GM18526 (cell line): ENCODE data around the gene PNMT.

Source experiments
- POLR2A ChIP-seq: IDR thresholded peaks from 3 replicates; pipeline ENCODE4 v1.6.1; 2011; ENCODE audit not compliant: insufficient read length; ENCODE audit errors: extremely low read depth

The PNMT gene

DNA sequence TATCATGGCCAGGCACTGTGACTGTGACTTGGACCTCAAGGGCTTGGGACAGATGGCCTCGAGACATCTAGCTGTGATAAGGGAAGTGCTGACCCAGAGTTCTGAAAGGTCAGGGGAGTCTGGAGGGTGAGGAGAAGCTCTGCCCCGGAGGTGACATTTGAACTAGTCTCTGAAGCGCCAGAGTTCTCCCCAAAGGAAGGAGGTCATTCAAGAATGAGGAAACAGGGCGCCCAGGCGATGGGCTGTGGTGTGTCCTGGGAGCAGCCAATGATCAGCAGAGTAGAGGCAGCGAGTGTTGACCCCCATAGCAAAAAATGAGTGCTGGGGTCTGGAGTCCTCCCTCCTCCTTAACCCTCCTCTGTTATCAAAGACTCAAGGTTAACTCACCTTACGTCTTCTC is 26.4 kb upstream of the PNMT start:
- no peak for TF ChIP-seq POLR2A

DNA sequence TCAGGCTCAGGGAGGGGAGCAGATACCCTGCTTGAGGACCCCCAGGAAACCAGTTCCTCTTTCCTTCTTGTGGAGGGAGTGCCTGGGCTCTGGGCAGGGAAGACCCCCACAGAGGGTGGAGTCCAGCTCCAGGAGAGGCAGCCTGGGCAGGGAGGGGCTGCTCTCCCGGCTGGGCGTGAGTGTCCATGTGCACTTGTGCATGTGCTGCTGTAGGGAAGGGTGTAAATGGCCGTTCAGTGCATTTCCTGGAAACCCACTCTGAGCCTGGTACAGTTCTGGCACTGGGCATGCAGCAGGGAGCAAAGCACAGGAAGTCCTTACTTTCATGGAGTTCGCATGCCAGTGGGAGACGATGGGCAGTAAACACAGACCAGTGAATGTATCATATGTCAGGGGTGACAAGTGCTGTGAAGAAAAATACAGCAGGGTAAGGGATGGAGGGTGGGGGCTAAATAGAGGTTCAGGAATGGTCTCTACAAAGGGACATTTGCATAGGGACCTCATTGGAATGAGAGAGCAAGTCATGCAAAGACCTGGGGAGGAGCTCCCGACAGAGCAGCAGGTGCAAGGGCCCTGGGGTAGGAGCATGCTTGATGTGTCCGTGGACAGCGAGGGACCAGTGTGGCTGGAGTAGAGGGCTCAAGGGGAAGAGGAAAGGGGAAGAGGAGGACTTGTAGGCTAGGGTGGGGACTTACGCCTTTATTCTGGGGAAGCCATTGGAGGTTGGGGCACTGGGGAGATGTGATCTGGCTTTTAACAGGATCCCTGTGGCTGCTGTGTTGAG is 25.8 kb upstream of the PNMT start:
- TF ChIP-seq POLR2A: no peak

DNA sequence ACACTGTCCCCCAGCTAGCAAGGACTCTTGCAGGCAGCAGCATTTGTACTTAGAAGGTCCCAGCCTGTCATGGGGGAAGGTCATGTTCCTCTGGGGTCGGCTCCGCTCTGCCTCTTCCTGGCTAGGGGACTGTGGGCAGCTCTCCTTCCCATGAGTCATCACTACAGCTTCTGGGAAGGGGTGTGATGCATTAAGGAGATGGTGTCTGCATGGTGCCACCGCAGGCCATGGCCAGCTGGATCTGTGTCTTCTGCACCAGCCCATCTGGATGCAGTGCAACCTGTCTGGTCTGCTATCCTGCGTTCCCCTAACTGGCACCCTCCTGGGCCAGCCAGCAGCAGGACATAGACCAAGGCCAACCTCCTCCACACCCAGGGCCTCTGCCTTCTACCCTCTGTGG is 25.0 kb upstream of the PNMT start:
- no peak for TF ChIP-seq POLR2A

GRCh38 chr17:39647256-39647655 is 21.0 kb upstream of the PNMT start:
- no peak for TF ChIP-seq POLR2A

GRCh38 chr17:39648616-39649366 is 19.5 kb upstream of the PNMT start:
- no peak for TF ChIP-seq POLR2A

DNA sequence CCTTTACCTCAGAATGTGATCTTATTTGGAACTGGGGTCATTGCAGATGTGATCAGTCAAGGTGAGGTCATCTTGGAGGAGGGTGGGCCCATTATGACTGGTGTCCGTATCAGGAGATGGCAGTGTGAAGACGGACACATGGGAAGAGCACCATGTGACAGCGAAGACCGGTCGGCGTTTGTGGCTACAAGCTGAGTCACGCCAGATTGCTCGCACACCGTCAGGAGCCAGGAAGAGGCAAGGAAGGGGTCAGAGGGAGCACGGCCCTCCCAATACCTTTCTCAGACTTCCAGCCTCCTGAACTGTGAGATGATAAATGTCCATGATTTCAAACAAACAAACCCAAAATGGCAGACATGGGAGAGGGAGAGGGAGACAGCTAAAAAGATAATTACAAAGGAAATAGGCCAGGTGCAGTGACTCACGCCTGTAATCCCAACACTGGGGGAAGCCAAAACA is 18.1 kb upstream of the PNMT start:
- TF ChIP-seq POLR2A: no peak

- no peak for TF ChIP-seq POLR2A
Measured at GRCh38 chr17:39651923-39652586, 16.2 kb upstream of the PNMT start.

- no peak for TF ChIP-seq POLR2A
Measured at GRCh38 chr17:39652587-39653315, 15.5 kb upstream of the PNMT start.

DNA sequence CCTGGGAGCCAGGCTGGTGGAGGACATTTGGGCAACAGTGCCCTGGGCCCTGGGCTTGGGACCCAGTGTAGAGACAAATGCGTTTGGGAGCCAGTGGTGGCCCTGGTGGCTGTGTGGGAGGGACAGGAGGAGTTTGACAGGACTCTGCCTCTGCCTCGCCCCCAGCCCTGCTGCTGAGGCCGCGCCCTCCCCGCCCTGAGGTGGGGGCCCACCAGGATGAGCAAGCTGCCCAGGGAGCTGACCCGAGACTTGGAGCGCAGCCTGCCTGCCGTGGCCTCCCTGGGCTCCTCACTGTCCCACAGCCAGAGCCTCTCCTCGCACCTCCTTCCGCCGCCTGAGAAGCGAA is 15.0 kb upstream of the PNMT start:
- TF ChIP-seq POLR2A: no peak

DNA sequence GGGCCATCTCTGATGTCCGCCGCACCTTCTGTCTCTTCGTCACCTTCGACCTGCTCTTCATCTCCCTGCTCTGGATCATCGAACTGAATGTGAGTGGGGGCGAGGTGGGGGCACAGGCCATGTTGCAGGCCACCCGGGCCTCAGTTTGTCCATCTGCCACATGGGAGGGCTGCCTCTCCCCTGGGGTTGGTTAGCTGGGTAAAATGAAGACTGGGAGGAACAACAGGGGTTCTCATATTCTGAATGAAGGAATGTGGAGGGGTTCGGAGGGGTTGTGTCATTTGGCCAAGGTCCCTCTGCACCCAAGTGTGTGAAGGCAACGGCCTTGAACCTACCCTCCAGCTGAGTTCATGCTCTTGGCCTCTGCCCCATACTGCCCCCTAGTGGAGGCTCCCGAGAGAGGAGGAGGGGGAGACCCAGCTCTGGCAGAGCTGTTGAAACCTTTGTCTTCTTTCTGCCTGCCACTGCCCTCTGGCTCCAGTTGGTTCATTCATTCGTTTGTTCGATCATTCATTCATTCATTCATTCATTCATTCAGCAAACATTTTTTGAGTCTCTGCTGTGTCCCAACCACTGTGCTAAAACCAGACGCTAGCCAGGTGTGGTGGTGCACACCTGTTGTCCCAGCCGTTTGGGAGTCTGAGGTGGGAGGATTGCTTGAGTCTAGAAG is 14.5 kb upstream of the PNMT start:
- no peak for TF ChIP-seq POLR2A

- TF ChIP-seq POLR2A: no peak
Measured at GRCh38 chr17:39655105-39655504, 13.1 kb upstream of the PNMT start.

- TF ChIP-seq POLR2A: no peak
Measured at GRCh38 chr17:39658346-39658745, 9.9 kb upstream of the PNMT start.

- TF ChIP-seq POLR2A: no peak
Measured at GRCh38 chr17:39658760-39659159, 9.5 kb upstream of the PNMT start.

DNA sequence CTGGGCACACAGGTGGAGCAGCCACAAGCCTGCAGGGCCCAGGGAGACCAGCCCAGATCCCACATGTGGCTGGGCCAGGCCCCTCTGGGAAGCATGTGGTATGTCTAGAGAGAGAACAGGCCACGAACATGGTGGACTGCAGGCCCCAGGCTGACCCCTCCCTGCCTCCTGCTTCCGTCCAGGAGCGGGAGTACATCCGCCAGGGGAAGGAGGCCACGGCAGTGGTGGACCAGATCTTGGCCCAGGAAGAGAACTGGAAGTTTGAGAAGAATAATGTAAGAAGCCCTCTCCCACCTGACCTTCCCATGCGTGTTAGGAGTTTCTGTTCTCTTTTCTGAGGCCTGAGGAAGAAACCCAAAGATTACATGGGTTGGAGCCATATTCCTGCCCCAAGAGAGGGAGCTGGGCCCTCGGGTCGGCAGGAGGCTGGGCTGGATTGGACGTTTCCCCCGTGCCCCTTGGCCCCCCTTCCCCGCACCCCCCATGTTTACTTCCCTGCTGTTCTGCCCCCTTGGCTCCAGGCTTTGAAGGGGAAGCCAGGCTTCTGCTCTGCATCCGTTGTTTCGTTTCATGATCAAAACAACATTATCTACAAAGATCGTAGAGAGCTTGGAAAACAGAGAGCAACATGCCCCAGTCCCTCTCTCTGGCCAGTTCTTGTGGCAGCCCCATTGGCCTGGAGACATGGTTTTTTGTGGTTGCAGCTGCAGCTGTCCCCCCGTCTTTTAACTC is 8.8 kb upstream of the PNMT start:
- TF ChIP-seq POLR2A: no peak
